Activated CD8-positive, alpha-beta T cell treated with anti-CD3 and anti-CD28 coated beads for 36 hours (primary cell): Measurements from ENCODE around the gene IQCF5. TPM values are rescaled to one million over a fixed set of nuclear protein-coding genes. Genes with fewer than 3 reads are reported as not detected.

Experiments
- ATAC-seq: fragments of 200-7000 bp; cut with Tn5 transposase; one replicate; pipeline ENCODE4 v1.10.0; 2021; ENCODE audit warnings: mild to moderate bottlenecking, moderate library complexity
- CTCF ChIA-PET: fragments of 350-600 bp; sonication (Branson Sonifier 250); formaldehyde crosslinking; loops from one replicate; lab custom pipeline; 2021; ENCODE audit warnings: antibody characterized with exemption; lab: Charles Lee
- POLR2A ChIA-PET: fragments of 350-600 bp; sonication (Branson Sonifier 250); formaldehyde crosslinking; loops from one replicate; lab custom pipeline; 2021; ENCODE audit warnings: antibody characterized with exemption; lab: Charles Lee
- DNase-seq: peaks from one replicate; pipeline ENCODE4 v3.0.0-alpha.2; 2020
- H3K27ac Mint-ChIP-seq: one replicate; pipeline ENCODE4 v1.8.0; 2021; ENCODE audit warnings: mild to moderate bottlenecking, mixed read lengths
- H3K27me3 Mint-ChIP-seq: one replicate; pipeline ENCODE4 v1.8.0; 2021; ENCODE audit warnings: mixed read lengths
- H3K36me3 Mint-ChIP-seq: one replicate; pipeline ENCODE4 v1.8.0; 2021; ENCODE audit warnings: low read depth, mixed read lengths
- H3K4me1 Mint-ChIP-seq: one replicate; pipeline ENCODE4 v1.8.0; 2021; ENCODE audit warnings: low read depth, mixed read lengths
- H3K4me3 Mint-ChIP-seq: one replicate; pipeline ENCODE4 v1.8.0; 2021; ENCODE audit warnings: mild to moderate bottlenecking, moderate library complexity, mixed read lengths
- H3K9me3 Mint-ChIP-seq: one replicate; pipeline ENCODE4 v1.8.0; 2021; ENCODE audit warnings: mixed read lengths
- intact Hi-C: fragments of 100-400 bp; cut with micrococcal nuclease; formaldehyde crosslinking; loops from one replicate; pipeline ENCODE4 v1.10.0; 2022
- total RNA-seq, 2 experiments: library from RNA; stranded (reverse); gene quantifications; one replicate each; pipeline ENCODE4 v1.2.3, GENCODE V29; 2021
- TF ChIP-seq, protein P1 (sequence below): fragments of 200-600 bp; IDR thresholded peaks from one replicate; pipeline ENCODE4 v1.8.0; 2022; ENCODE audit warnings: antibody characterized with exemption, mild to moderate bottlenecking

The IQCF5 gene
- total RNA-seq, 2 experiments from 2014 or later: not detected

DNA sequence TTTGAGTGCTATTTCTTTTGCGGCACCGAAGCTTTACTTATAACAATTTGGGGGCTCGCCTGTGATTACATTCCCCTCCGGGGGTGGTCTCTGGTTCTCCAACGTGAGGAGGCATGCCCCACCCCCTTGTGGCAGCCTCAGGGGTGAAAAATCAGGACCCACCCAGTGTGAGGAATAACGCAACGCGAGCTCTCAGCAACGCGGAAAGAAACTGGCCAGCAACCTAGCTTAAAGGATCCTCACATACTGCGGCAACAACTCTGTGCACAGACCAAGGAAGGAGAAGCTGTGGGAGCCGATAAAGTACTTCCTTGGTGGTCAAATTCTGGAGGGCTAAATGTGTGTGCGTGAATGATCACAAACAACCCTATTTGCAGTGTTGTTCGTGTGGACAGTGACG is 22.0 kb upstream of the IQCF5 start:
- Mint-ChIP-seq H3K36me3 (no peaks in the 10 kb centered on the region), H3K27me3 (peaks cover 24% of the 10 kb centered on the region), H3K9me3 (no peaks in the 10 kb centered on the region), H3K27ac (no peak overlapping the region), H3K4me1 (peaks cover 6% of the 10 kb centered on the region), H3K4me3 (no peak overlapping the region)
- CTCF ChIA-PET: interaction anchor here (0.6 kb wide), 1 partner anchor 44 kb away, joined by 4 read pairs; the partner anchor contains the start of gene RRP9
- DNase-seq: no peak
- TF ChIP-seq, protein P1, sequence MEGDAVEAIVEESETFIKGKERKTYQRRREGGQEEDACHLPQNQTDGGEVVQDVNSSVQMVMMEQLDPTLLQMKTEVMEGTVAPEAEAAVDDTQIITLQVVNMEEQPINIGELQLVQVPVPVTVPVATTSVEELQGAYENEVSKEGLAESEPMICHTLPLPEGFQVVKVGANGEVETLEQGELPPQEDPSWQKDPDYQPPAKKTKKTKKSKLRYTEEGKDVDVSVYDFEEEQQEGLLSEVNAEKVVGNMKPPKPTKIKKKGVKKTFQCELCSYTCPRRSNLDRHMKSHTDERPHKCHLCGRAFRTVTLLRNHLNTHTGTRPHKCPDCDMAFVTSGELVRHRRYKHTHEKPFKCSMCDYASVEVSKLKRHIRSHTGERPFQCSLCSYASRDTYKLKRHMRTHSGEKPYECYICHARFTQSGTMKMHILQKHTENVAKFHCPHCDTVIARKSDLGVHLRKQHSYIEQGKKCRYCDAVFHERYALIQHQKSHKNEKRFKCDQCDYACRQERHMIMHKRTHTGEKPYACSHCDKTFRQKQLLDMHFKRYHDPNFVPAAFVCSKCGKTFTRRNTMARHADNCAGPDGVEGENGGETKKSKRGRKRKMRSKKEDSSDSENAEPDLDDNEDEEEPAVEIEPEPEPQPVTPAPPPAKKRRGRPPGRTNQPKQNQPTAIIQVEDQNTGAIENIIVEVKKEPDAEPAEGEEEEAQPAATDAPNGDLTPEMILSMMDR: no peak
- intact Hi-C loops: no loop called here
- no peak for ATAC-seq
- POLR2A ChIA-PET: no interaction called here

DNA sequence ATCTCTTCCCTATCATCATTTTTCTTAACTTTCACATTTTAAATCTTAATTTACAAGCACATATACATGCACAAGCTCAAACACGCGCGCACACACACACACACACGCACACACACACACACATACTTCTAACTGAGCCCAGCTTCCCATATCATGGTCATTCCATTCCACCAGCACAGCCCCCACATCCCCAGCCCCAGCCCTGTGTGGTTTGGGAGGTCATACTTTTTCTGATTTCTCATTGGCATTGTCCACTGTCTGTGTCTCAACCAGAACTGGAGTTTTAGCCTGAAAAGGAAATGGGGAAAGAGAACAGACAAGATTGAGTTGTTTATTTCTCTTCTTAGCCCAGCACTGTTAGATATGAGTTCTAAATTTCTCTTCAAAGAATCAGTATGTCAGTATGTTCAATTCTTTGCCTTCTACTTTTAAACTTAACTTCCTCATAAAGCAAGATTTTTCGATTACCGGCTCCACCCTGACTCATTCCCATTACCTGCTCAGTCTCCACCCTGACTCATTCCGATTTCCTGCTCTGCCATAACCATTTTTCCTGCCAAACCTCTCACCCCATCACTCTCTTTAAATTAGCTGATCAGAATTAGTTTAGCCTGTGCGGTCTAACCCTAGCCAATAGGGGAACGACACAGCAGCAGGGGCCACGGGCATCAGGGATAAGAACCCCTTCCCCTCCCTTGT is 21.4 kb upstream of the IQCF5 start:
- Mint-ChIP-seq H3K36me3 (no peaks in the 10 kb centered on the region), H3K27ac (no peak overlapping the region), H3K27me3 (peaks cover 23% of the 10 kb centered on the region), H3K4me1 (peaks cover 6% of the 10 kb centered on the region), H3K9me3 (no peaks in the 10 kb centered on the region), H3K4me3 (no peak overlapping the region)
- DNase-seq (no peak), ATAC-seq (no peak)
- ChIA-PET CTCF (interaction anchor here (1.0 kb wide), 1 partner anchor 20 kb away, joined by 3 read pairs; no protein-coding TSS in a partner anchor), POLR2A (no interaction called here)
- TF ChIP-seq, protein P1: no peak
- intact Hi-C loops: no loop called here

DNA sequence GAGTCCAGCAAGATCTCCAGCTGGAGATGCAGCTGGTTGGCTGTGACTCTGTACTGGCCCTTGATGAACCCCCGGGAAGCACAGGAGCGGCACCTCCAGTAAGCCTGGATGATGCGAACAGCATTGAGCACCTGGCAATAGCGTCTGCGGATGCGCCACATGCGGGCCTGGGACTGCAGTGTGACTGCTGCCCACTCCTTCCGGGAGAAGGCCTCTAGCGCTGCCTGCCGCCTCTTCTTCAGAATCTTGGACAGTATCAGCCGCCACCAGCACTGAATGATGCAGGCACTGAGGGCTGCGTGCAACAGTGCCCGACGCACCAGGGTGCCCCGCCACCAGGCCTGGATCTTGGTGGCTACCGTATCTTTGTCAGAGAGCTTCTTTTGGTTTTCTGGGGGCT is 19.5 kb upstream of the IQCF5 start:
- no peak overlapping the region for H3K4me3 Mint-ChIP-seq
- intact Hi-C loops: no loop called here
- H3K27me3 Mint-ChIP-seq: peaks cover 16% of the 10 kb centered on the region
- DNase-seq (no peak), ATAC-seq (no peak)
- CTCF ChIA-PET: no interaction called here
- no peaks in the 10 kb centered on the region for H3K36me3 Mint-ChIP-seq
- no peak overlapping the region for H3K27ac Mint-ChIP-seq
- TF ChIP-seq, protein P1: no peak
- peaks cover 4% of the 10 kb centered on the region for H3K4me1 Mint-ChIP-seq
- POLR2A ChIA-PET: no interaction called here
- H3K9me3 Mint-ChIP-seq: no peaks in the 10 kb centered on the region

DNA sequence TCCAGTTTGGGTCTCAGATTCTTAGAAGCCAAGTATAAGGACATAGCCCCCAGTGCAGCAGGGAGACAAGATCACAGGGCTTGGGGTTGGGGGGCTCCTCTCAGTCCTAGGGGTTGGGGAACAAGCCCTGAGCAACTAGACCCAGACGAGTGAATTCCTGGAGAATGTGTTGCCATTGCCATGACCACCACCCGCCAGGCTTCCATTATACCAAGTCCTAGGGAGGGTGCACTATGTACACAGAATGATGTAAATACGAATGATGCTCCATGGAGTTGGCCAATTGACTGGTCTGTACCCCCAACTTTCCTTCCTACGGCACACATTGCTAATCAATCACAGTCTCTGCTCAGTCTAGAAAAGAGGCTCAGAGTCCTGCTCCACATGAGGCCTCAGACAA is 19.0 kb upstream of the IQCF5 start:
- H3K27ac Mint-ChIP-seq: no peak overlapping the region
- POLR2A ChIA-PET: no interaction called here
- H3K36me3 Mint-ChIP-seq: no peaks in the 10 kb centered on the region
- intact Hi-C loops: no loop called here
- CTCF ChIA-PET: no interaction called here
- ATAC-seq: no peak
- no peak for DNase-seq
- no peaks in the 10 kb centered on the region for H3K9me3 Mint-ChIP-seq
- peaks cover 4% of the 10 kb centered on the region for H3K4me1 Mint-ChIP-seq
- no peak overlapping the region for H3K4me3 Mint-ChIP-seq
- peaks cover 16% of the 10 kb centered on the region for H3K27me3 Mint-ChIP-seq
- TF ChIP-seq, protein P1: no peak

DNA sequence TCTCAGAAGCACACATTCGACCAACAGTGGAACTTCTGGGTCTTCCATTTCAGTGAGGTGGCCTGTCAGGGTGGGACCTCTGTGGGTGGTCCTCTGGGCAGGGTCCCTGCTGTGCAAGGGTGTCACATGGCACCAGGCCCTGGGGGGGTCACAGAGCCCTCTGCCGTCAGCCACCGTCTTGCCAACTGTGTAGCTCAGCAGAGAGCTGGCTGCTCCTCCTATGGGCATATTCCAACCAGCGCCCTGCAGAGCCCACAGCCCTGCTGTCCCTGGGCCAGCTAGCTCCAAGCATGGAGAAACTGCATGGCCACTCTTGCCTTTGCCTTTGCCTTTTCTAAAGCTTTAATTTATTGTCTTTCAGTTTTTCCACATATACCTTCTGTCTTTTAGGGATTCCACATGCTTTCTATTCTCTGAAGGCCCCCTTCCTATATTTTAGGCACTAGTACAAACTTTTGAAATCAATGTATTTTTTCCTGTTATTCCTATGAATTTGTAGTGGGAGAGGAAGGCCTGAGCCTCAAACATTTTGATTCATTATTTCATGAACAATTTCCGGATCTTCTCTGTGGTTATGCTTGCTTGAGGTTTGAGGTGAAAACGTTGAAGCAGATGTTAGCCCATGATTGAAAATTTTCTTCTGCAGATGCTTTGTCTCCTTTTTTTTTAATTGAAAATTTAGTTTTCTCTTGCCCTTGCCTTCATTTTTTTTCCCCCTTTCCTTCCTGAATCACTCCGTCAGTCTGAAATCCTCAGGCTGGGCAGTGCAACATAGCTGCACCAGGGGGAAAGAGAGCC is 16.0 kb upstream of the IQCF5 start:
- no peak for ATAC-seq
- DNase-seq: no peak
- Mint-ChIP-seq H3K27me3 (peaks cover 6% of the 10 kb centered on the region), H3K9me3 (no peaks in the 10 kb centered on the region), H3K4me3 (no peak overlapping the region), H3K36me3 (no peaks in the 10 kb centered on the region), H3K4me1 (peaks cover 4% of the 10 kb centered on the region), H3K27ac (no peak overlapping the region)
- TF ChIP-seq, protein P1: no peak
- ChIA-PET CTCF (no interaction called here), POLR2A (no interaction called here)
- intact Hi-C loops: no loop called here
